Measurements from ENCODE around the gene PLPPR4.

DNA sequence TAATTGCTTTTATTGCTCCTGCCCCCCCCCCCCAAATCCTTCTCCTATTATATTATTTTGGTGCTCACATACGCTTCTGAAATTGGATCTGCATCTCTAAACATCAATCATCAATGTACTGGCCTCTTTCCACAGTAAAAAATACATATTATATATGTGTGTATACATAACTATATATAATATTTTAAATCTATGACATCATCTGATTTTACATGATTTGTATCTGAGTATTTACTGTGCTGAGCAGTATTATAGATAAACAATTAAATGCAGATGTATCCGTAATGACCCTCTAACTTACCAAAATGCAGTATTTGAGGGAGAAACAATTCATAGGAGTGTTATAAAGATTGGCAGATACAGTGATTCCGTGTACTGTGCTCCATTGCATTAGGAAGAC is 832 bp downstream of the PLPPR4 start:
- TF ChIP-seq, protein P1, sequence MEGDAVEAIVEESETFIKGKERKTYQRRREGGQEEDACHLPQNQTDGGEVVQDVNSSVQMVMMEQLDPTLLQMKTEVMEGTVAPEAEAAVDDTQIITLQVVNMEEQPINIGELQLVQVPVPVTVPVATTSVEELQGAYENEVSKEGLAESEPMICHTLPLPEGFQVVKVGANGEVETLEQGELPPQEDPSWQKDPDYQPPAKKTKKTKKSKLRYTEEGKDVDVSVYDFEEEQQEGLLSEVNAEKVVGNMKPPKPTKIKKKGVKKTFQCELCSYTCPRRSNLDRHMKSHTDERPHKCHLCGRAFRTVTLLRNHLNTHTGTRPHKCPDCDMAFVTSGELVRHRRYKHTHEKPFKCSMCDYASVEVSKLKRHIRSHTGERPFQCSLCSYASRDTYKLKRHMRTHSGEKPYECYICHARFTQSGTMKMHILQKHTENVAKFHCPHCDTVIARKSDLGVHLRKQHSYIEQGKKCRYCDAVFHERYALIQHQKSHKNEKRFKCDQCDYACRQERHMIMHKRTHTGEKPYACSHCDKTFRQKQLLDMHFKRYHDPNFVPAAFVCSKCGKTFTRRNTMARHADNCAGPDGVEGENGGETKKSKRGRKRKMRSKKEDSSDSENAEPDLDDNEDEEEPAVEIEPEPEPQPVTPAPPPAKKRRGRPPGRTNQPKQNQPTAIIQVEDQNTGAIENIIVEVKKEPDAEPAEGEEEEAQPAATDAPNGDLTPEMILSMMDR (IDR thresholded peaks at IDR 0.05 in 8 of 11, conservative IDR thresholded peaks at IDR 0.05 in 3 of 11): no peak
- no peak for TF ChIP-seq POLR2A (IDR thresholded peaks at IDR 0.05)
- TF ChIP-seq POLR2AphosphoS5 (IDR thresholded peaks at IDR 0.05): no peak
